OCI-LY7 (cell line): ENCODE data around the gene ARL6IP6.

ENCODE experiments used
- CTCF ChIP-seq: fragments of 200-600 bp; sonication (generic); conservative IDR thresholded peaks from 2 replicates; pipeline ENCODE4 v1.5.1; 2014; ENCODE audit warnings: mild to moderate bottlenecking, antibody characterized with exemption, low read length, moderate library complexity, mixed read lengths
- EZH2phosphoT487 ChIP-seq: fragments of 200-600 bp; sonication (generic); IDR thresholded peaks from 2 replicates; pipeline ENCODE4 v1.6.1; 2018; ENCODE audit warnings: low read depth, borderline replicate concordance, mild to moderate bottlenecking, mixed run types, antibody characterized with exemption, low read length, moderate library complexity, mixed read lengths

- TF ChIP-seq CTCF (no peak), EZH2phosphoT487 (no peak)
Measured at GRCh38 chr2:152811916-152812315, 93.5 kb downstream of the ARL6IP6 start.
